CD14-positive monocyte (primary cell): Measurements from ENCODE around the gene TTLL11. TPM values are rescaled to one million over a fixed set of nuclear protein-coding genes. Genes with fewer than 3 reads are reported as not detected.

Source experiments
- DNase-seq, 3 donors: peaks; one replicate each; pipeline ENCODE4 v3.0.0-alpha.2; 2011 to 2022
- H2AFZ ChIP-seq: 2 replicates; pipeline ENCODE4 v1.6.0; 2012; ENCODE audit warnings: mild to moderate bottlenecking, low read depth, low read length, inconsistent platforms; ENCODE audit not compliant: insufficient read depth, poor library complexity, severe bottlenecking
- H3K27ac ChIP-seq, 2 donors: 1 replicate in 1 of 2; 2 replicates in 1 of 2; pipeline ENCODE4 v1.5.1; 2012 to 2013; ENCODE audit warnings: low read length in 2 of 2, control low read depth in 1 of 2, inconsistent platforms in 1 of 2, low read depth in 1 of 2, mild to moderate bottlenecking in 1 of 2
- H3K27me3 ChIP-seq, 2 donors: one replicate each; pipeline versions ENCODE4 v1.6.0 to v1.6.1; 2011 to 2013; ENCODE audit warnings: low read length in 2 of 2; ENCODE audit not compliant: control insufficient read depth in 2 of 2, insufficient read depth in 2 of 2
- H3K36me3 ChIP-seq, 2 donors: replicated peaks in 1 of 2; 1 replicate in 1 of 2; 2 replicates in 1 of 2; pipeline versions ENCODE4 v1.5.1 to v1.6.1; 2012 to 2013; ENCODE audit warnings: low read length in 2 of 2, control low read depth in 1 of 2, inconsistent platforms in 1 of 2, mild to moderate bottlenecking in 1 of 2; ENCODE audit not compliant: insufficient read depth in 2 of 2, control insufficient read depth in 1 of 2
- H3K4me1 ChIP-seq, 2 donors: 1 replicate in 1 of 2; 2 replicates in 1 of 2; pipeline versions ENCODE4 v1.5.1 to v1.6.1; 2012 to 2013; ENCODE audit warnings: low read length in 2 of 2, control low read depth in 1 of 2, inconsistent platforms in 1 of 2, mild to moderate bottlenecking in 1 of 2, moderate library complexity in 1 of 2; ENCODE audit not compliant: insufficient read depth in 2 of 2, control insufficient read depth in 1 of 2
- H3K4me2 ChIP-seq: replicated peaks from 2 replicates; pipeline ENCODE3; 2012; ENCODE audit warnings: low read length, moderate library complexity, mild to moderate bottlenecking; ENCODE audit not compliant: poor library complexity, severe bottlenecking; ENCODE audit errors: extremely low read depth
- H3K4me3 ChIP-seq, 3 experiments: fragments of 200-600 bp in 1 of 3; sonication (generic) in 1 of 3; replicated peaks in 1 of 3; 1 replicate in 2 of 3; 2 replicates in 1 of 3; pipeline ENCODE4 v1.5.1; 2011 to 2013; ENCODE audit warnings: low read length in 3 of 3, mild to moderate bottlenecking in 3 of 3, control low read depth in 2 of 3, low read depth in 2 of 3, inconsistent platforms in 1 of 3, moderate library complexity in 1 of 3
- H3K79me2 ChIP-seq: 2 replicates; pipeline ENCODE4 v1.6.0; 2012; ENCODE audit warnings: mild to moderate bottlenecking, control low read depth, inconsistent platforms, low read length, moderate library complexity; ENCODE audit not compliant: insufficient read depth
- H3K9ac ChIP-seq: 2 replicates; pipeline ENCODE4 v1.6.0; 2017; ENCODE audit warnings: low read length, mild to moderate bottlenecking; ENCODE audit not compliant: insufficient read depth, poor library complexity, severe bottlenecking
- H3K9me3 ChIP-seq, 2 donors: replicated peaks in 1 of 2; 1 replicate in 1 of 2; 2 replicates in 1 of 2; pipeline versions ENCODE4 v1.5.1 to v1.6.1; 2012 to 2013; ENCODE audit warnings: low read length in 2 of 2, control low read depth in 1 of 2; ENCODE audit not compliant: control insufficient read depth in 1 of 2, insufficient read depth in 1 of 2
- H4K20me1 ChIP-seq: 2 replicates; pipeline ENCODE4 v1.6.0; 2012; ENCODE audit warnings: mild to moderate bottlenecking, low read length, control low read depth, moderate library complexity; ENCODE audit not compliant: insufficient read depth
- H3K27ac Mint-ChIP-seq, 7 donors: one replicate each; pipeline ENCODE4 v1.8.0; 2020; ENCODE audit warnings: mild to moderate bottlenecking in 7 of 7, mixed read lengths in 7 of 7, moderate library complexity in 6 of 7, inconsistent platforms in 2 of 7
- H3K27me3 Mint-ChIP-seq, 3 donors: one replicate each; pipeline ENCODE4 v1.8.0; 2021 to 2022; ENCODE audit warnings: low read depth in 3 of 3, mild to moderate bottlenecking in 3 of 3, mixed read lengths in 3 of 3, moderate library complexity in 3 of 3, inconsistent platforms in 1 of 3
- H3K36me3 Mint-ChIP-seq, 2 donors: one replicate each; pipeline ENCODE4 v1.8.0; 2020; ENCODE audit warnings: mixed read lengths in 2 of 2, inconsistent platforms in 1 of 2, mild to moderate bottlenecking in 1 of 2
- H3K4me1 Mint-ChIP-seq: one replicate; pipeline ENCODE4 v1.8.0; 2020; ENCODE audit warnings: mild to moderate bottlenecking, mixed read lengths
- H3K4me3 Mint-ChIP-seq, 2 donors: one replicate each; pipeline ENCODE4 v1.8.0; 2020; ENCODE audit warnings: mild to moderate bottlenecking in 2 of 2, mixed read lengths in 2 of 2, moderate library complexity in 1 of 2
- H3K9me3 Mint-ChIP-seq, 7 donors: one replicate each; pipeline ENCODE4 v1.8.0; 2020 to 2022; ENCODE audit warnings: mixed read lengths in 7 of 7, mild to moderate bottlenecking in 6 of 7, moderate library complexity in 6 of 7, inconsistent platforms in 2 of 7
- CTCF ChIP-seq: fragments of 200-600 bp; IDR thresholded peaks from one replicate; pipeline ENCODE4 v1.8.0; 2022; ENCODE audit warnings: antibody characterized with exemption, mild to moderate bottlenecking
- WGBS: methylation state at CpG from one replicate; pipeline ENCODE4 v1.1.5; 2013; ENCODE audit warnings: missing lambda C conversion rate; ENCODE audit not compliant: insufficient coverage; 5-methylcytosine and 5-hydroxymethylcytosine counted together
- intact Hi-C, 2 donors: fragments of 100-400 bp; cut with micrococcal nuclease; formaldehyde crosslinking; loops; one replicate each; pipeline versions ENCODE4 v1.15.0 to v1.15.1; 2023
- polyA plus RNA-seq, 3 donors: library from polyadenylated mRNA; depleted of rRNA in 1 of 3; unstranded in 2 of 3; stranded (reverse) in 1 of 3; fragments of 300-500 nt in 2 of 3; fragments of >200 nt in 1 of 3; fragmentation: Illumina TruSeq in 2 of 3; gene quantifications; 1 replicate in 2 of 3; 2 replicates in 1 of 3; pipeline ENCODE4 v1.2.3, GENCODE V29; 2012 to 2021

Gene TTLL11
- polyA plus RNA-seq, 3 donors = 2.9 to 3.5 (median 3.1) TPM

GRCh38 chr9:121831869-121832268 is 261.2 kb downstream of the TTLL11 start:
- H3K9ac ChIP-seq = no peak overlapping the region
- Mint-ChIP-seq H3K4me1 (no peaks in the 10 kb centered on the region), H3K36me3 (no peaks in the 10 kb centered on the region), H3K4me3 (no peak overlapping the region), H3K27me3 (peaks cover 0 to 5% (median 3%) of the 10 kb centered on the region in 3 donors), H3K27ac (no peak overlapping the region), H3K9me3 (no peaks in the 10 kb centered on the region)
- no peaks in the 10 kb centered on the region for H3K36me3 ChIP-seq
- TF ChIP-seq CTCF = no peak
- no peak overlapping the region for H3K4me3 ChIP-seq
- intact Hi-C loops = no loop called here
- H3K27me3 ChIP-seq = no peaks in the 10 kb centered on the region
- H3K27ac ChIP-seq = no peak overlapping the region
- no peaks in the 10 kb centered on the region for H4K20me1 ChIP-seq
- no peak overlapping the region for H3K4me2 ChIP-seq
- no peaks in the 10 kb centered on the region for H3K4me1 ChIP-seq
- no peak for DNase-seq
- no peak overlapping the region for H2AFZ ChIP-seq
- 83% methylated on average over 1 of the region's 3 CpGs for WGBS
- no peaks in the 10 kb centered on the region for H3K79me2 ChIP-seq
- no peaks in the 10 kb centered on the region for H3K9me3 ChIP-seq

GRCh38 chr9:121830441-121831140 is 262.5 kb downstream of the TTLL11 start:
- peaks cover 0 to 2% (median 0%) of the 10 kb centered on the region in 7 donors for H3K9me3 Mint-ChIP-seq
- no peaks in the 10 kb centered on the region for H4K20me1 ChIP-seq
- H3K4me3 Mint-ChIP-seq = no peak overlapping the region
- H3K36me3 ChIP-seq = no peaks in the 10 kb centered on the region
- no peak overlapping the region for H3K4me3 ChIP-seq
- no peaks in the 10 kb centered on the region for H3K4me1 ChIP-seq
- H3K27me3 ChIP-seq = no peaks in the 10 kb centered on the region
- H3K79me2 ChIP-seq = no peaks in the 10 kb centered on the region
- WGBS = 83% methylated on average over 1 of the region's 3 CpGs
- no peaks in the 10 kb centered on the region for H3K36me3 Mint-ChIP-seq
- no peak overlapping the region for H3K27ac Mint-ChIP-seq
- H3K9me3 ChIP-seq = no peaks in the 10 kb centered on the region
- H3K4me2 ChIP-seq = no peak overlapping the region
- H2AFZ ChIP-seq = no peak overlapping the region
- no peak overlapping the region for H3K27ac ChIP-seq
- no peak for DNase-seq
- TF ChIP-seq CTCF = no peak
- no peak overlapping the region for H3K9ac ChIP-seq
- H3K4me1 Mint-ChIP-seq = no peaks in the 10 kb centered on the region
- H3K27me3 Mint-ChIP-seq = peaks cover 0 to 5% (median 3%) of the 10 kb centered on the region in 3 donors
- intact Hi-C loops = no loop called here
